HCT116 (cell line): ENCODE results near the gene TTC12.

Experiments
- EZH2 ChIP-seq: fragments of 200-600 bp; sonication (generic); IDR thresholded peaks from 2 replicates; pipeline ENCODE4 v1.6.1; 2017; ENCODE audit warnings: antibody characterized with exemption, mixed run types
- EZH2phosphoT487 ChIP-seq: fragments of 200-600 bp; IDR thresholded peaks from 2 replicates; pipeline ENCODE4 v1.6.1; 2018; ENCODE audit warnings: antibody characterized with exemption, borderline replicate concordance
- POLR2A ChIP-seq: IDR thresholded peaks from 2 replicates; pipeline ENCODE4 v1.7.0; 2011; ENCODE audit warnings: borderline replicate concordance; ENCODE audit not compliant: insufficient read depth, insufficient read length; ENCODE audit errors: extremely low read depth
- ZNF274 ChIP-seq: fragments of 200-500 bp; sonication (Bioruptor generic); IDR thresholded peaks from 2 replicates; pipeline ENCODE4 v1.6.1; 2014; ENCODE audit warnings: mild to moderate bottlenecking, low read depth, low read length, inconsistent platforms

DNA sequence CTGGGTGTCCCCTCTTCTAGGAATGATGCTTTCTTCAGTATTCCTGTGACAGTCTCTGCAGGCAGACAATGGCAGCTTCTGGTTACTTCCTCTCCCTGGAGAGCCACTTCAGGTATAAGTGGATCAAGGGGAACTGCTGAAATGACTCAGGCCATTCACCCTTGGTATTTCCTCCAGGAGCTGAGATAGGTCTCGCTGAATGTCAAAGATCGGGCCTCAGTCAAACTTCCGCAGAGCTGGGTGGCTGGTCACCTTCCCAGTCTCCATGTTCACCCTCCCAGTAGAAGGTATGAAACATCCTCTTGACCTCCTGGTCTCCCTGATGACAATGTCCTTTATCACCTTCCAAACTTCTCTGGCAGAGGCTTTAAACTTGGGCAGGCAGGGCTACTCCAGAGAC, 71.4 kb downstream of the TTC12 start:
- TF ChIP-seq EZH2phosphoT487: no peak
- TF ChIP-seq POLR2A: no peak
- no peak for TF ChIP-seq ZNF274
- no peak for TF ChIP-seq EZH2
